Superior temporal gyrus (tissue), 1 donor: ENCODE measurements around the gene GDF9.

ENCODE experiments used
- DNase-seq: peaks from one replicate; pipeline ENCODE4 v3.0.0-alpha.2; 2016; ENCODE audit errors: extremely low spot score

GDF9 gene

DNA sequence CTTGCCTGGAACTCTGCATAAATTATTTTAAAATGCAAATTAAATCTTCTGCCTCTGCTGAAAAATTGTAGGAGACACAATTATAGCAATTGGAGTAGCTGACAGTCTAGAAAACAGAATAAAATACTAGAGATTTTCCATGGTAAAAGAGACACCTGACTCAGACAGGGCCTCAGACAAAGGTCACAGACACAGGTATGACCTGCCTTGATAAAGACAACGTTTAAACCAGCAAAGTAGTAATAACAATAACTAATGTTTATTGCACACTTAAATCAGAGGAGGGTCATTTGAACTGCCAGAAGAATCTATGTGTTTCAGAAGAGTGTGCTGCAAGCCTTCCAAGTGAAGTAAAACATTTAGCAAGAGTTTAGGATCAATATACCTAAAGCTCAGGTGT is 49.3 kb downstream of the GDF9 start:
- no peak for DNase-seq

DNA sequence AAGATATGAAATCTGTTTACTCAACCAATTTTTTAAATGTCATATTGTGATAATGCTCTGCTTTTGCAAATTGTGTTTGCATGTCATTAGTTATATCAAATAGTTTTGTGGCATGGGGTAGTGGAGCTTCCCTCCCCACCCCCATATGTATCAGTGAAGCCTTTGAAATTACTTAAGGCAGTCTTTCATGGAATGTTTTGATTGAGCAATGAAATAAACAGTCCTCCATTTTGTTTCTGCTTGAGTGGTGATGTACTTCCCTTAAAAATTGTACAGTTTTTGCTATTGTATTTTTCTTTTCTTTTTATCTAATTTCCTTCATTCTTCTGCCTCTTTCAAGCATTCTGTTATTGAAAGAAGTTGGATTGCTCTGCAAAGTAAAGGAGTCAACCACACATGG is 49.7 kb downstream of the GDF9 start:
- DNase-seq, result no peak

DNA sequence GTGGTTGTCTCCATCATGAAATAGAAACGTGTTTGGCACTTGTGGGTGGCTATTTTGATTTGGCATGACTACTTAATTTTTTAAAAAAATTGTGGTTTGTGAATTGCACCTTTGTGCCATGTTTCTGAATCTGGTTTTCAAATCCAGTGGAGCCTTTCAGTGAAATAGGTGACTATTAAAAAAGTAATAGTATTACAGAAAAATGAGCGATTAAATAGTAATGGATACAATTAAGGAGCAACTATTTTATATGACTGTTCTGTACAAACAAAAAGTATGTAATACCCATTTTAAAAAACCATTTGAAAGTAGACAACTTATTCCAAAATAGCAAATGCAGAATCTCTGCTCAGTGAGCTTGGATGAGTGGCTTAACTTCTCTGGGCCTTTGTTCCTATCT is 50.2 kb downstream of the GDF9 start:
- DNase-seq, result no peak

DNA sequence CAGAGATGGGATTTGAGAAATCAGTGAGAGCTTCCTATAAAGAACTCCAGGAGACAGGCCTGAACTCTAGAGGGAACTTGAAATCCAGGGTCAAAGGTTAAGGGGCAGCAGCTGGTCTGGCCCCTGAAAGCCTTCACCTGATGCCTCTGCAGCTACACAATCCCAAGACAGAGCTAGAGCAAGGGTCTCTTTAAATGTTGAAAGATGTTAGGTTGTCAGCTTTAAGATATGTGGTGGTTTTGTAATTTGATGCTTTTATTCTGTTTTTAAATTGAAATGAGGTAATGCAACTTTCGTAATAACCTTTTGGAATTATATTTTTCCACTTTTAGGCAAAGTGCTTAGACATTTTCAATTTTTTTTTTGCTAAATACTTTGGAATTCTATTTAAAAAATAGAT is 50.8 kb downstream of the GDF9 start:
- DNase-seq, result peak; percentile 34

DNA sequence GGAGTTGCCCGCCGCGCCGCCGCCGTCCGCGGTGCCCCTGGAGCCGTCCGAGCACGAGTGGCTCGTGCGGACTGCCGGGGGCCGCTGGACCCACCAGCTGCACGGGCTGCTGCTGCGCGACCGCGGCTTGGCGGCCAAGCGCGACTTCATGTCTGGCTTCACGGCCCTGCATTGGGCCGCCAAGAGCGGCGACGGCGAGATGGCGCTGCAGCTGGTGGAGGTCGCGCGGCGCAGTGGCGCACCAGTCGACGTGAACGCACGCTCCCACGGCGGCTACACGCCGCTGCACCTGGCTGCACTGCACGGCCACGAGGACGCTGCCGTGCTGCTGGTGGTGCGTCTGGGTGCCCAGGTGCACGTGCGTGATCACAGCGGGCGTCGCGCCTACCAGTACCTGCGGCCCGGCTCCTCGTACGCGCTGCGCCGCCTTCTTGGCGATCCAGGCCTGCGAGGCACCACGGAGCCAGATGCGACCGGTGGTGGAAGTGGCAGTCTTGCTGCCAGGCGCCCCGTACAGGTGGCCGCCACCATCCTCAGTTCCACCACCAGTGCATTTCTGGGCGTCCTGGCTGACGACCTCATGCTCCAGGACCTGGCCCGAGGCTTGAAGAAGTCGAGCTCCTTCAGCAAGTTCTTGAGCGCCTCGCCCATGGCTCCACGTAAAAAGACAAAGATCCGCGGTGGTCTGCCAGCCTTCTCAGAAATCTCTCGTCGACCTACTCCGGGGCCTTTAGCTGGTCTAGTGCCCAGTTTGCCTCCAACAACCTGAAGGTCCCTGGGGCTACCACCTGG is 51.6 kb downstream of the GDF9 start:
- peak; percentile 27 for DNase-seq

DNA sequence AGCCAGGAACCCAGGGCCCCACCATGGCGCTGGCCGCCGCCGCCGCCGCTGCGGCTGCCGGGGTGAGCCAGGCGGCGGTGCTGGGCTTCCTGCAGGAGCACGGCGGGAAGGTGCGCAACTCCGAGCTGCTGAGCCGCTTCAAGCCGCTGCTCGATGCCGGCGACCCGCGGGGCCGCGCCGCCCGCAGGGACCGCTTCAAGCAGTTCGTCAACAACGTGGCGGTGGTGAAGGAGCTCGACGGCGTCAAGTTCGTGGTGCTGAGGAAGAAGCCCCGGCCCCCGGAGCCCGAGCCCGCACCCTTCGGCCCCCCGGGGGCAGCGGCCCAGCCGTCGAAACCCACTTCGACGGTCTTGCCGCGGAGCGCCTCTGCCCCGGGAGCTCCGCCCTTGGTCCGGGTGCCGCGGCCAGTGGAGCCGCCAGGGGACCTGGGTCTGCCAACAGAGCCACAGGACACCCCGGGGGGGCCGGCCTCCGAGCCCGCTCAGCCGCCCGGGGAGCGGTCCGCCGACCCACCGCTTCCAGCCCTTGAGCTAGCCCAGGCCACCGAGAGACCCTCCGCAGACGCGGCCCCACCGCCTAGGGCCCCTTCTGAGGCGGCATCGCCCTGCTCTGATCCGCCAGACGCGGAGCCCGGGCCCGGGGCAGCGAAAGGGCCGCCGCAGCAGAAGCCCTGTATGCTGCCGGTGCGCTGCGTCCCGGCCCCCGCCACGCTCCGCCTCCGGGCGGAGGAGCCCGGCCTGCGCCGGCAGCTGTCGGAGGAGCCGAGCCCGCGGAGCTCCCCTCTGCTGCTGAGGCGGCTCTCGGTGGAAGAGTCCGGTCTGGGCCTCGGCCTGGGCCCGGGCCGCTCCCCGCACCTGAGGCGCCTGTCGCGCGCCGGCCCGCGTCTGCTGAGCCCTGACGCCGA is 52.4 kb downstream of the GDF9 start:
- peak; percentile 61 for DNase-seq

DNA sequence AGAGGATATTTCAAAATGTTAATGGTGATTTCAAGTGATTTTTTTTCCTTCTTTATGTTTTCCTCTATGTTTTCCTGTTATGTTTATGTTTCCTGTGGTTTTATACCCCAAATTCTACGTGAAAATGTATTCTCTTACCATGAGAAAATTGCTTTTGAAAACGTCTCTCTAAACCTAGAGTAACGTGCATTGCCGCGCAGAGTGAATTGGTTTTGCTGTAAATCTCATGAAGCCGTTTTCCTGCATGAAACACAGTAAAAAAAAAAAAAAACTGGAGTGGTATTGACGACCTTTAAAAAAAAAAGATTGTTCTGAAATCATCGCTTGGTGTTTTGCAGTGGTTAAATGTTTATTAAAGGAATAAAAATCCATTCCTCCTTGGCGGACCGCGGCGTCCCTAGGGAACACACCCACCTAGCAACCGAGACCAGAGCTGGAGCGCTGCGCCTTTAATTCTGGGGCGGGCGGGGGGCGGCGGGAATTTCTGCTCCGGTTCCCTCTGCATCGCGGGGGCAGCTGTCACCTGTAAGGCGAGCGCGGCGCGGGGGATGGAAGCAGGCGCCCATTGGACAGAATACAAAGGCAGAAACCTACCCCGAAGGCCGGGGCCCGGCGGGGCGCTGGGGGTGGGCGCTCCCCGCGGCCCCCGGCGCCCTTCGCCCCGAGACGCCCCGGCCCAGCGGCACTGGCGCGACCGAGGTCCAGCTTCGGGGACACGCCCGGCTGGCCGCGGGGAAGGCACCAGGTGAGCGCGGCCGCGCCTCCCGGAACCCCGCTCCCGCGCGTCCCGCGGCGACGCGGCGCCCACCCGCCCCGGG is 53.3 kb downstream of the GDF9 start, which contains the start of gene SOWAHA:
TSS of gene SOWAHA (plus strand) at position 522 of the 818 bp plus-strand sequence. CDS start 320 bp downstream, outside the sequence.
- peak; percentile 77 for DNase-seq

DNA sequence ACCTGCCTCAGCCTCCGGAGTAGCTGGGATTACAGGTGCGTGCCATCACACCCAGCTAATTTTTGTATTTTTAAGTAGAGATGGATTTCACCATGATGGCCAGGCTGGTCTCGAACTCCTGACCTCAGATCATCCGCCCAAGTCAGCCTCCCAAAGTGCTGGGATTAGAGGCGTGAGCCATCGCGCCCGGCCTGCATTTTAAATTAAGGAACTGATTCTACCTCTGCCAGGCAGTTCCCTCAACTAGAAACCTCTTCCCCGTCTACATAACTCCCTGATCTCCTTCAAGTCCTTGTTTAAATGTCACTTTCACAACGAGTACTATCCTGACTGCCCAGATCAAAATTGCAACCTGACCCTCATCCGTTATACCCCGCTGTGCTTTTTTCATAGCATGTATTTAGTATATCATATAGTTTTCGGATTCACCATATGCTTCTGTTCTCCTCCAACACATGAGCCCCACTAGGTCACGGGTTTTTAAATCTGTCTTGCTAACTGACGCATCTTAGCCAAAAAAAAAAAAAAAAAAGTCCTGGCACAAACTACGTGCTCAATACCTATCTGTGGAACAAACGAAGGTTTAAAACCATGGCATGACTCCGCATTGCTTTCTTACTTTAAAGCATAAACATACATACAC is 54.0 kb downstream of the GDF9 start:
- DNase-seq, result peak; percentile 68
